HG03571 (cell line): ENCODE results near the gene HECW1.
"Not testable (repeated sequence)": the region's sequence is repeated elsewhere in the genome, so short reads cannot be mapped to it uniquely, and the experiment has no call there.

Experiments
- ATAC-seq: cut with Tn5 transposase; IDR thresholded peaks from one replicate; pipeline ENCODE4 v1.9.1; 2021; ENCODE audit not compliant: unreplicated experiment

HECW1 gene

DNA sequence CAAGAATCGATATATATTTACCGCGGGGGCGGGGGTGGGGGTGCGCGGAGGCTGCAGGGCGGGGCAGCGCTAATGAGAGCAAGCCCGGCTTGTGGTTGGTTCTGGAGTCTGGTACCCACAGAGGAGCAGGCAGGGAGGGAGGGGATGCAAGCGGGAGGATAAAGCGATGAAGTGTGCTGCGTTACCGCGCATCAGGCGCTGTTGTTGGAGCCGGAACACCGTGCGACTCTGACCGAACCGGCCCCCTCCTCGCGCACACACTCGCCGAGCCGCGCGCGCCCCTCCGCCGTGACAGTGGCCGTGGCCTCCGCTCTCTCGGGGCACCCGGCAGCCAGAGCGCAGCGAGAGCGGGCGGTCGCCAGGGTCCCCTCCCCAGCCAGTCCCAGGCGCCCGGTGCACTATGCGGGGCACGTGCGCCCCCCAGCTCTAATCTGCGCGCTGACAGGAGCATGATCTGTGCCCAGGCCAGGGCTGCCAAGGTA, at the start of gene HECW1:
HECW1 (plus strand) TSS at position 189 of the 482 bp plus-strand sequence. CDS start 131,259 bp downstream, outside the sequence.
- no peak for ATAC-seq

DNA sequence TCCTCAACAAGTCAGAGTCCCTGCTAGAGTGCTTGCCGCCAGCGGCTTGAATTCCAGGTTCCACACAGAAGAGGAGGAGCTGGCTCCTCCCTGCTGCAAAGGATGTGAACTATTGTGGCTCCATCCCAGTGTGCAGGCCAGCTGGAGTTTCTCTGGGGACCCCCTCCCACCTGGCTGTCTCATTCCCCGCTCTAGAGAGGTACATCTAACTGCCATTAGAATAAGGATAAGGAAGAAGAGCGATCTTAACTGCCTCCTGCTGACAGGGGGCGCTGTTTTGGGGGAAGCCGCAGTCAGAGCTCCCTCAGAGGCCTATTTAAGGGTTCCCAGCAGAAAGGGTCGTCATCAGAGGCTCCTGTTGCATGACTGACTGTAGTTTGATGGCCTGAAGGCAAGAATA, 40.8 kb upstream of the HECW1 start:
- no peak for ATAC-seq

DNA sequence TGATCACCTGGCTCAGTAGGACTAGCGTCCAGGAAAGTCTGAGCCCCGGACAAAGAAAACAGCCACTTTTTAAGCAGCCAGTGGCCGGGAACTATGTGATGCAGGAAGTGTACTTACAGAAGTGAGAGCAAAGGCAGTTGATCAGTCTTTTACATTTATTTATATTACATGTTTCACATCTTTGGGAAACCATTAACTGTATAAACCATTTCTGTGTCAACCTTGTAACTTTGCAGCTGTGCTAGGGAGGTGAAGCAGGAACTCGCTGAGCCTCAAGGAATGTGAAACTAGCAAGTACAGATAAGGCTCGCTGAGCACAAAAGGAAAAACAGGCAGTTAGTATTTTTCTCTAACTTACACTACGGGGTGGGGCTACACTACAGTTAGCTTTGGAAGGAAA, 39.9 kb upstream of the HECW1 start:
- ATAC-seq: peak; percentile 83

GRCh38 chr7:43073811-43074210, 38.6 kb upstream of the HECW1 start:
- ATAC-seq: not testable (repeated sequence)

DNA sequence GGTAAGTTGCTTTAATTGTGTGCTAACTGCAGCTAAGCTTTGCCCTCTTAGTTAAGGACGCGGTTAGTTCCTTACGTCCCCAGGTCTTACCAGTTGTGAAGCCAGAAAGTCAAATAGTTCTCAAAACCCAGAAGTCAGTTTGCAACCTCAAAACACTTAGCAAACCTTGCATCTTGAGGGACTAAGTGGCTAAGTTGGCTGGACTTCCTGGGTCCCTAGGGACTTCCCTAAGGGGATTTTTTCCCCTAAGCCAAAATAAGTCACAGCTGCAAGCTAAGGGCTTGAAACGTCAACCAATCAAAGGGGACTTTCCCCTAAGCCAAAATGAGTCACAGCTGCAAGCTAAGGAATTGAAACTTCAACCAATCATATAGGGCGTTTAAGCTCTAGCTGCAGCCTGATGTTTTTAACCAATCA, 36.2 kb upstream of the HECW1 start:
- no peak for ATAC-seq

DNA sequence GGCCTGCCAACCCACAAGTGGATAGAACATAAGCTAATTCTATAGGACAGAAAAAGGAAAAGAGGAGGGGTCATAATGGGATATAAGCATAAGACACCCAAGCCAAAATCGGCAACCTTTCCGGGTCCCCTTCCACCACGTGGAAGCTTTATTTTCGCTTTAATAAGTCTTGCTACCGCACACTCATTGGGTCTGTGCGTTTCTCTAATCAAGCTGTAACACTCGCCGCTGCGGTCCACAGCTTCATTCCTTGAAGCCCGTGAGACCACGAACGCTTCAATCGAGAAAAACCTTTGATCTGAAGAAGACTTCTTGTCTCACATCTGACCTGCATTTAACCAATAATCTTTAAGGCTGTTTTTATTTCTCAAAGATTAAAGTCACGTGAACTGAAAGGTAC, 35.8 kb upstream of the HECW1 start:
- no peak for ATAC-seq

GRCh38 chr7:43077285-43077684, 35.2 kb upstream of the HECW1 start:
- no peak for ATAC-seq

DNA sequence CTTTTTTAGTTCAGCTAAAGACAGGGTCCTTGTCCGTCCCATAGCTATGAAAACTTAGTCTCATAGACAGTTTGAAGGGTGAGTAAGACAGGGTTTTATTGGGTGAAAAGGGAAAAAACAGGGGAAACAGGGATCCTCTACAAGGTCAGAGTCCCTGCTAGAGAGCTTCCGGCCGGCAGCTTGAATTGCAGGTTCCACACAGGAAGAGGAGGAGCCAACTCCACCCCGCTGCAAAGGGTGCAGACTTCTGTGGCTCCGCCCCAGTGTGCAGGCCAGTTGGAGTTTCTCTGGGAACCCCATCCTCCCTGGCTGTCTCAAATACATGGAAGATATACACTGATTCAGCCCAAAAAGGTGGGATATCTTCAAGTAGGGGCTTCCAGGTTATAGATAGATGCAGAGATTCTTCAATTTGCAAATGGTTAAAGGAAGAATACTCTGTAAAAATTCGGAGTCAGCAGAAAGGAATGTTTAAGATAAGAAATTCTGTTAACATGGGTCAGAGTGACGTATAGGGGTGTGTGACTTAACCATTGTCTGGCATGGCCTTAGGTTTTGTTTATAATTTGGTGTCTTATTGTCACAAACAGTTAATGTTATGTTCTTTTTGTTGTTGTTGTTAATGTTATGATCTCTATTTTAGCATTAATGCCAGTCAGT, 34.6 kb upstream of the HECW1 start:
- ATAC-seq: no peak

DNA sequence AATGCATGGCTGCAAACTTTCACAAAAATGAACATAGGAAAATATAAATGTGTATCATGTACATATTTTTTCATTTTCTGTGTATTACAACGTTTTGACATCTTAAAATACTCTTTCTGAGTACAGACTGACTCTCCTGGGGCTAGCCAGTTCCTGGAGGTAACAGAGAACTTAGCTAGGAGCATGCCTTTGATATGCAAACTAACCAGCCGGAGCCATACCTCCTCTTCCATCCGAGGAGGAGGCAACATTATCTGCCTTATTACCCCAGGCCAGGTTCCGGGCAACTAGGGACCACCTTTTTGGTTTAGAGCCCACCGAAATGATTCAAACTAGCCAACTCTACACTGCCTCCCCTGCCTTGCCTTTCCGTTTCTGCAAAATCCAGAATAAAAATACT, 33.7 kb upstream of the HECW1 start:
- ATAC-seq: no peak

DNA sequence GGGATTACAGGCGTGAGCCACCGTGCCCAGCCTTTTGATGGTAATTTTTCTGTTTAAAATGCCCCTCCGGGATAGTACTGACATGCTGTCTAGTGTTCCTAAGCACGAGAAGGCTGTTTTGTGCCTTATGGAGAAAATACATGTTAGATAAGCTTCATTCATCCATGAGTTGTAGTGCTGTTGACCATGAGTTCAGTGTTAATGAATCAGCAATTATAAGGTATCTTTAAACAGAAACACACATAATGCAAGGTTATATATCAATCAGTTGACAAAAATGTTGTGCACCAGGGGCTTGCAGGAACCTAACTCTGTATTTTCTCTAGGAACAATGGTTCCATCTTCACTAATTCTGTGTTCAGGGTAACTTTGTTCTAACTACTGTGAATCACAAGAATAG, 30.8 kb upstream of the HECW1 start:
- no peak for ATAC-seq

DNA sequence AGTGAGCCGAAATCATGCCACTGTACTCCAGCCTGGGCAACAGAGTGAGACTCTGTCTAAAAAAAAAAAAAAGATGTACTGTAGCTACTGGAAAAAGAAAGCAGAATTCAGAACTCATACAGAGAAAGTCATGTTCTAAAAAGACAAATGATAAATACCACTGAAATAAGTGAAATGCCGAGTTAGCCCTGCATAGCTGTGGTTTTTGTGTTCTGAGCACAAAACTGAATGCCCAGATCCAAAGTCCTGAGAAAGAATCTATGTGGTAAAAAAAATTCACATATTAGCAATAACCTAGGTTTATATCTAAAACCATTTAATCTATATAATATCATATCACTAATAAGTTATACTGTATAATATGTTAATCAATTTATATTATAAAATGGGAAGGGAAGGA, 29.3 kb upstream of the HECW1 start:
- ATAC-seq: no peak

DNA sequence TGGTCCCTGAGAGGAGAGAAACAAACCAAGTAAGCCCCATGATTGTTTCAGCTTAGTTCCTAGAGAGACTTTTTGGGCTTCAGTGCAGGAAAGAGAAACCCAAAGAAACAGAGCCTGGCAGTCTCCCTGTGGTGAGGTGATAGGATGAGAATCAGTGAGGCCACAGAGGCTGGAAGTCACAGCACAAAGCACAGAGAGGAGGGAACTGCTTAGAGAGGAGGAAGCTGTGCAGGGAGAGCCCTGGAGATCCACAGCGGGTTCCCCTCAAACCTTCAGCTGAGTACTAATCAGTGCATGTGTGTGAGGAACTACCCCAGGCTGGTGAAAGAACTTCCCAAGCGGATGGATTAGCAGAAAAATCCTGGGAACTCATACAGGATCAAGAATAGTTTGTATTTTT, 27.4 kb upstream of the HECW1 start:
- no peak for ATAC-seq

DNA sequence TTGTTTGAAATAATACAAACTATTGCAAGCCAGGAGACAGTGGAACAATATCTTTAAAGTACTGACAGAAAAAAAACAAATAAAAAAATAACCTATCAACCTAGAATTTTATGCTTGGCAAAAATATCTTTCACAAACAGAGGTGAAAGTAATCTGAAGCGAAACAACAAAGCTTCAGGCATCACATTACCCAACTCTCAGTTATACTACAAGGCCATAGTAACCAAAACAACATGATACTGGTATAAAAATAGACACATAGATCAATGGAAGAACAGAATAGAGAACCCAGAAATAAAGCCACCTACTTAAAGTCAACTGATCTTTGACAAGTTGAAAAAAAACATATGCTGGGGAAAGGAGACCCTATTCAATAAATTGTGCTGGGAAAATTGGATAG, 26.5 kb upstream of the HECW1 start:
- ATAC-seq: no peak

DNA sequence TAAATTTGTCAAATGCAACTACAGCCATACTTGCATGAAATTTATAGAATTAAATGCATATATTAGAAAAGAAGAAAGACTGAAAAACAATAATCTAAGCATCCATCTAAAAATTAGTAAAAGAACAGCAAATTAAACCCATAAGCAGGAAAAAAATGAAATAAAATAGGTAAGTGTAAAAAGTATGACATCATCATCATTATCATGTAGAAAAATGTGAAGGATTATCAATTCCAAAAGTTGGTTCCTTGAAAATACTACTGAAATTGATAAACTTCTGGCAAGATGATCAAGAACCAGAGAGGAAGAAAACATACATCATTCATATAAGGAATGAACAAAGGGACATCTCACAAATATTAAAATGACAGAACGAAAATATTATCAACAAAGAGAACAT, 19.6 kb upstream of the HECW1 start:
- ATAC-seq: no peak

- no peak for ATAC-seq
Measured at GRCh38 chr7:43096875-43097274, 15.6 kb upstream of the HECW1 start.

DNA sequence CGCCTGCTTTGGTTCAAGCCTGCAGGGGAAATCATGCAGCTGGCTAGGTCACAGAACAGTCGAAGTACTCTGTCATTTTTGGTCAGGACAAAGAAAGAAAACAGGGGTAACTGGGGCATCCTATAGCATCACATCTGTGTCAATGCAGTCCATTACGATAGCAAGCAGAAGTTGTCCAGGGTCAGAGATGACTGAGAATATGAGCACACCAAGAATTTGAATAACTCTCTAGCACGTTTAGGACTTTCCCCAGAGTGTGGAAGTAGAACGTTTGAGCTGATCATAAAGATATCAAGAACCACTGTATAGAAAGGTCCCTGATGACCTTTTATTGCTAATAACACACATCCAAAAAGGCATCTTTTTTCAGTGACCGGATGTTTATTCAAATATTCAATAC, 12.7 kb upstream of the HECW1 start:
- no peak for ATAC-seq

GRCh38 chr7:43104874-43105520, 7.5 kb upstream of the HECW1 start:
- no peak for ATAC-seq

GRCh38 chr7:43105521-43106120, 6.8 kb upstream of the HECW1 start:
- ATAC-seq: no peak

GRCh38 chr7:43108255-43109011, 4.0 kb upstream of the HECW1 start:
- peak; percentile 90 for ATAC-seq

GRCh38 chr7:43110791-43111535, 1.5 kb upstream of the HECW1 start:
- no peak for ATAC-seq
